ENCODE results near the gene TNFSF18. TPM values are rescaled to one million over a fixed set of nuclear protein-coding genes. Genes with fewer than 3 reads are reported as not detected.
"Not testable (repeated sequence)": the region's sequence is repeated elsewhere in the genome, so short reads cannot be mapped to it uniquely, and the experiment has no call there.

TNFSF18 gene
- total RNA-seq, 1 experiment from 2014 or later = not detected

DNA sequence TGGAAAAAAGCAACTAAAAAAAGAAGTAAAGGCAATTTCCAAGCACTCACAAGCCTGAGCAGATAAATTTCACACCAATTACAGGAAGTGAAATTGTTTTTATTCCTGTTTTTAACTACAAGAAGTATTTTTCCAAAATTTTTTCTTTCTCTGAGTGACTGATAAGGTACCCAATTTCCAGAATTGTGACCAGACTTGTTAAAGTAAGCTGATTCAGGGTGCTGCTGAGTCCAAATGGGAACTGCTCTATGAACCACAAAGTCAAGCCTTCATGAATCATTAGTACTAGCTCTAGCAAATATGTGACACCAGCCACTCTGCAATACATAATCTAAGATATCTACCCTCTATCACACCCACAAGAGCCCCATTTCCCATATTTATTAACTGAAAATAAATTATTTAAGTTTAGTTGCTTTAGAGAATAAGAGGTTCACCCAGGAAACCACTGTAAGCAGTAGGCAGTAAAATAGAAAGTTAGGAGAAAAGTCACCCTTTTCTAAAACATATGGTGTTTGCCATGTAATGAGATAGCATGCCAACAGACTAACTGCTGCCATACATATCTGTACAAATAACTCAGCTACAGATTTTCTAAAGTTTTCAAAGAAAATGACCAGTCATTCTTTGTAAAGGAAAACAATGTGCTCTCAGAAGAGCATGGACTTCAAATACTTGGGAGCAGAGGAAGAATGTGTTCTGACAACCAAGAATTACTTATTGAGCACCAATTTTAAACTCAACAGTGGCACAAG lies 43.1 kb upstream of the TNFSF18 start:
- H3K27ac ChIP-seq (ENCODE audit: low read depth, low read length, poor library complexity, severe bottlenecking) = no peak overlapping the region
- intact Hi-C loops (cut with micrococcal nuclease; ENCODE audit: unreplicated experiment) = no loop called here
- H3K4me1 ChIP-seq (ENCODE audit: insufficient read depth, low read length, poor library complexity, severe bottlenecking) = no peaks in the 10 kb centered on the region
- peaks cover 14% of the 10 kb centered on the region for H3K27me3 ChIP-seq (replicated peaks; ENCODE audit: insufficient read depth, low read depth, low read length, poor library complexity)
- DNase-seq (ENCODE audit: low spot score) = no peak
- POLR2A ChIA-PET (ENCODE audit: low non-redundant PET) = no interaction called here
- CTCF ChIA-PET = no interaction called here
- H3K4me3 ChIP-seq (ENCODE audit: low read depth, low read length, poor library complexity, severe bottlenecking) = no peak overlapping the region
- BruUV-seq (replicated peaks) = no TSS peak
- no peaks in the 10 kb centered on the region for H3K9me3 ChIP-seq (ENCODE audit: low read depth, low read length, poor library complexity, severe bottlenecking)
- no peaks in the 10 kb centered on the region for H3K36me3 ChIP-seq (ENCODE audit: insufficient read depth, low read length, poor library complexity, severe bottlenecking)
- no peak for TF ChIP-seq EZH2 (IDR thresholded peaks at IDR 0.05; ENCODE audit: borderline replicate concordance, low read depth, low read length, poor library complexity, severe bottlenecking)
- no peak for TF ChIP-seq CTCF (conservative IDR thresholded peaks at IDR 0.05; ENCODE audit: low read depth, low read length)

DNA sequence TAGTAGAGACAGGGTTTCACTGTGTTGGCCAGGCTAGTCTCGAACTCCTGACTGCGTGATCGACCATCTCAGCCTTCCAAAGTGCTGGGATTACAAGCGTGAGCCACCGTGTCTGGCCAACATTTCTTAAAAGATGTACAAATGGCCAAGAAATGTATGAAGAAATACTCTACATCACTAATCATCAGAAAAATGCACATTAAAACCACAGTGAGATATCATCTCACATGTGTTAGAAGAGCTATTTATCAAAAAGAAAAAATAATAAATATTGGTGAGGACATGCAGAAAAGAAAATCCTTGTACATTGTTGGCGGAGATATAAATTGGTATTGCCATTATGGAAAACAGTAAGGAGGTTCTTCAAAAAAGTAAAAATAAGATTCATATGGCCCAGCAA lies 33.6 kb upstream of the TNFSF18 start:
- H3K9me3 ChIP-seq (ENCODE audit: low read depth, low read length, poor library complexity, severe bottlenecking) = no peaks in the 10 kb centered on the region
- intact Hi-C loops (cut with micrococcal nuclease; ENCODE audit: unreplicated experiment) = no loop called here
- no peaks in the 10 kb centered on the region for H3K4me1 ChIP-seq (ENCODE audit: insufficient read depth, low read length, poor library complexity, severe bottlenecking)
- CTCF ChIA-PET = no interaction called here
- POLR2A ChIA-PET (ENCODE audit: low non-redundant PET) = no interaction called here
- TF ChIP-seq CTCF (conservative IDR thresholded peaks at IDR 0.05; ENCODE audit: low read depth, low read length) = no peak
- TF ChIP-seq EZH2 (IDR thresholded peaks at IDR 0.05; ENCODE audit: borderline replicate concordance, low read depth, low read length, poor library complexity, severe bottlenecking) = no peak
- no TSS peak for BruUV-seq (replicated peaks)
- DNase-seq (ENCODE audit: low spot score) = no peak
- no peak overlapping the region for H3K27ac ChIP-seq (ENCODE audit: low read depth, low read length, poor library complexity, severe bottlenecking)
- no peak overlapping the region for H3K4me3 ChIP-seq (ENCODE audit: low read depth, low read length, poor library complexity, severe bottlenecking)
- H3K27me3 ChIP-seq (replicated peaks; ENCODE audit: insufficient read depth, low read depth, low read length, poor library complexity) = no peaks in the 10 kb centered on the region
- no peaks in the 10 kb centered on the region for H3K36me3 ChIP-seq (ENCODE audit: insufficient read depth, low read length, poor library complexity, severe bottlenecking)

DNA sequence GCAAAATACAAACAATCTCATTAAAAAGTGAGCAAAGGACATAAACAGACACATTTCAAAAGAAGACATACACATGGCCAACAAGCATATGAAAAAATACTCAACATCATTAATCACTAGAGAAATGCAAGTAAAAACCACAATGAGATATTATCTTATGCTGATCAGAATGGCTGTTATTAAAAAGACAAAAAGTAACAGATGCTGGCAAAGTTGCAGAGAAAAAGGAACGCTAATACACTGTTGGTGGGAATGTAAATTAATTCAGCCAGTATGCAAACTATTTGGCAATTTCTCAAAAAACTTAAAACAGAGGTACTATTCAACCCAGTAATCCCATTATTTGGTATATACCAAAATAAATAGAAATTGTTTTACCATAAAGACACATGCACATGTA lies 32.2 kb upstream of the TNFSF18 start:
- Histone ChIP-seq H3K27ac (ENCODE audit: low read depth, low read length, poor library complexity, severe bottlenecking) (no peak overlapping the region), H3K9me3 (ENCODE audit: low read depth, low read length, poor library complexity, severe bottlenecking) (no peaks in the 10 kb centered on the region), H3K4me1 (ENCODE audit: insufficient read depth, low read length, poor library complexity, severe bottlenecking) (no peaks in the 10 kb centered on the region), H3K36me3 (ENCODE audit: insufficient read depth, low read length, poor library complexity, severe bottlenecking) (no peaks in the 10 kb centered on the region), H3K4me3 (ENCODE audit: low read depth, low read length, poor library complexity, severe bottlenecking) (no peak overlapping the region), H3K27me3 (replicated peaks; ENCODE audit: insufficient read depth, low read depth, low read length, poor library complexity) (no peaks in the 10 kb centered on the region)
- DNase-seq (ENCODE audit: low spot score) = no peak
- TF ChIP-seq CTCF (conservative IDR thresholded peaks at IDR 0.05; ENCODE audit: low read depth, low read length) (no peak), EZH2 (IDR thresholded peaks at IDR 0.05; ENCODE audit: borderline replicate concordance, low read depth, low read length, poor library complexity, severe bottlenecking) (no peak)
- POLR2A ChIA-PET (ENCODE audit: low non-redundant PET) = no interaction called here
- CTCF ChIA-PET = no interaction called here
- intact Hi-C loops (cut with micrococcal nuclease; ENCODE audit: unreplicated experiment) = no loop called here
- no TSS peak for BruUV-seq (replicated peaks)

DNA sequence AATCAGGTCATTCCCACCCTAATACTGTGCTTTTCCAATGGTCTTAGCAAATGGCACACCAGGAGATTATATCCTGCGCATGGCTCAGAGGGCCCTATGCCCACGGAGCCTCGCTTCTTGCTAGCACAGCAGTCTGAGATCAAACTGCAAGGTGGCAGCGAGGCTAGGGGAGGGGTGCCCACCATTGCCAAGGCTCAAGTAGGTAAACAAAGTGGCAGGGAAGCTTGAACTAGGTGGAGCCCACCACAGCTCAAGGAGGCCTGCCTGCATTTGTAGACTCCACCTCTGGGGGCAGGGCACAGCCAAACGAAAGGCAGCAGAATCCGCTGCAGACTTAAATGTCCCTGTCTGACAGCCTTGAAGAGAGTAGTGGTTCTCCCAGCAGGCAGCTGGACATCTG lies 23.5 kb upstream of the TNFSF18 start:
- CTCF ChIA-PET; H3K4me3 ChIP-seq (ENCODE audit: low read depth, low read length, poor library complexity, severe bottlenecking); H3K9me3 ChIP-seq (ENCODE audit: low read depth, low read length, poor library complexity, severe bottlenecking); H3K36me3 ChIP-seq (ENCODE audit: insufficient read depth, low read length, poor library complexity, severe bottlenecking); POLR2A ChIA-PET (ENCODE audit: low non-redundant PET); intact Hi-C loops (cut with micrococcal nuclease; ENCODE audit: unreplicated experiment); DNase-seq (ENCODE audit: low spot score); H3K27ac ChIP-seq (ENCODE audit: low read depth, low read length, poor library complexity, severe bottlenecking); H3K27me3 ChIP-seq (replicated peaks; ENCODE audit: insufficient read depth, low read depth, low read length, poor library complexity); BruUV-seq (replicated peaks); H3K4me1 ChIP-seq (ENCODE audit: insufficient read depth, low read length, poor library complexity, severe bottlenecking): not testable (repeated sequence)
